Dermis blood vessel endothelial cell (primary cell): ENCODE results near the gene CDC42BPA. TPM values are rescaled to one million over a fixed set of nuclear protein-coding genes. Genes with fewer than 3 reads are reported as not detected.
"Not testable (repeated sequence)": the region's sequence is repeated elsewhere in the genome, so short reads cannot be mapped to it uniquely, and the experiment has no call there.

Experiments used
- DNase-seq: peaks from one replicate; pipeline ENCODE4 v3.0.0; 2010
- total RNA-seq: library from RNA; depleted of rRNA; stranded (reverse); fragments of >200 nt; gene quantifications from 2 replicates; pipeline ENCODE4 v1.2.3, GENCODE V29; 2014

Gene CDC42BPA
- total RNA-seq, 1 donor from 2014 or later: 105 TPM

GRCh38 chr1:227210604-227211003 is 107.7 kb downstream of the CDC42BPA start:
- no peak for DNase-seq

GRCh38 chr1:227197064-227197463 is 121.2 kb downstream of the CDC42BPA start:
- DNase-seq: no peak

- peak; percentile 39 for DNase-seq
These were observed 126.1 kb downstream of the CDC42BPA start for GRCh38 chr1:227192163-227192562.

- no peak for DNase-seq
These were observed 126.7 kb downstream of the CDC42BPA start for GRCh38 chr1:227191607-227192006.

GRCh38 chr1:227190321-227190720 is 128.0 kb downstream of the CDC42BPA start:
- no peak for DNase-seq

- DNase-seq: no peak
These were observed 133.0 kb downstream of the CDC42BPA start for GRCh38 chr1:227185291-227185690.

- DNase-seq: no peak
These were observed 136.3 kb downstream of the CDC42BPA start for GRCh38 chr1:227182012-227182411.

GRCh38 chr1:227175611-227176010 is 142.7 kb downstream of the CDC42BPA start:
- no peak for DNase-seq

- no peak for DNase-seq
These were observed 144.1 kb downstream of the CDC42BPA start for GRCh38 chr1:227174164-227174563.

GRCh38 chr1:227170361-227171166 is 147.7 kb downstream of the CDC42BPA start:
- DNase-seq: no peak

- DNase-seq: no peak
These were observed 148.9 kb downstream of the CDC42BPA start for GRCh38 chr1:227169343-227169742.

GRCh38 chr1:227167276-227168101 is 150.8 kb downstream of the CDC42BPA start:
- no peak for DNase-seq

GRCh38 chr1:227166559-227166958 is 151.7 kb downstream of the CDC42BPA start:
- no peak for DNase-seq

- no peak for DNase-seq
These were observed 156.8 kb downstream of the CDC42BPA start for GRCh38 chr1:227161470-227161869.

- peak; percentile 19 for DNase-seq
These were observed 161.8 kb downstream of the CDC42BPA start for GRCh38 chr1:227156520-227156919.

GRCh38 chr1:227155688-227156087 is 162.6 kb downstream of the CDC42BPA start:
- DNase-seq: no peak

- no peak for DNase-seq
These were observed 163.3 kb downstream of the CDC42BPA start for GRCh38 chr1:227155004-227155403.

- no peak for DNase-seq
These were observed 165.8 kb downstream of the CDC42BPA start for GRCh38 chr1:227152525-227152924.

- no peak for DNase-seq
These were observed 177.9 kb downstream of the CDC42BPA start for GRCh38 chr1:227140376-227140775.

GRCh38 chr1:227136210-227136820 is 182.0 kb downstream of the CDC42BPA start:
- DNase-seq: peak; percentile 34

GRCh38 chr1:227134686-227135314 is 183.5 kb downstream of the CDC42BPA start:
- peak; percentile 71 for DNase-seq

GRCh38 chr1:227132695-227133094 is 185.6 kb downstream of the CDC42BPA start:
- not testable (repeated sequence) for DNase-seq

- DNase-seq: peak; percentile 65
These were observed 187.1 kb downstream of the CDC42BPA start for GRCh38 chr1:227131193-227131592.
